BE2C (cell line): Measurements from ENCODE around the gene STAT4.
"Not testable (repeated sequence)": the region's sequence is repeated elsewhere in the genome, so short reads cannot be mapped to it uniquely, and the experiment has no call there.

Source experiments
- DNase-seq: peaks from one replicate; pipeline ENCODE4 v3.0.0-alpha.2; 2020
- H3K27me3 ChIP-seq: fragments of 250-450 bp; sonication (Bioruptor Pico); 2 replicates; pipeline ENCODE4 v1.5.1; 2020; ENCODE audit warnings: mild to moderate bottlenecking
- H3K36me3 ChIP-seq: fragments of 250-450 bp; sonication (Bioruptor Pico); 2 replicates; pipeline ENCODE4 v1.5.1; 2020; ENCODE audit warnings: mild to moderate bottlenecking
- H3K4me1 ChIP-seq: fragments of 250-450 bp; sonication (Bioruptor Pico); 2 replicates; pipeline ENCODE4 v1.5.1; 2020
- H3K4me3 ChIP-seq: 2 replicates; pipeline ENCODE4 v1.5.1; 2011; ENCODE audit warnings: low read depth, low read length
- H3K9me3 ChIP-seq: fragments of 250-450 bp; sonication (Bioruptor Pico); 2 replicates; pipeline ENCODE4 v1.5.1; 2020
- TF ChIP-seq, protein P1 (sequence below): IDR thresholded peaks from 2 replicates; pipeline ENCODE4 v1.5.1; 2012; ENCODE audit warnings: mild to moderate bottlenecking, low read depth, low read length

Gene STAT4

DNA sequence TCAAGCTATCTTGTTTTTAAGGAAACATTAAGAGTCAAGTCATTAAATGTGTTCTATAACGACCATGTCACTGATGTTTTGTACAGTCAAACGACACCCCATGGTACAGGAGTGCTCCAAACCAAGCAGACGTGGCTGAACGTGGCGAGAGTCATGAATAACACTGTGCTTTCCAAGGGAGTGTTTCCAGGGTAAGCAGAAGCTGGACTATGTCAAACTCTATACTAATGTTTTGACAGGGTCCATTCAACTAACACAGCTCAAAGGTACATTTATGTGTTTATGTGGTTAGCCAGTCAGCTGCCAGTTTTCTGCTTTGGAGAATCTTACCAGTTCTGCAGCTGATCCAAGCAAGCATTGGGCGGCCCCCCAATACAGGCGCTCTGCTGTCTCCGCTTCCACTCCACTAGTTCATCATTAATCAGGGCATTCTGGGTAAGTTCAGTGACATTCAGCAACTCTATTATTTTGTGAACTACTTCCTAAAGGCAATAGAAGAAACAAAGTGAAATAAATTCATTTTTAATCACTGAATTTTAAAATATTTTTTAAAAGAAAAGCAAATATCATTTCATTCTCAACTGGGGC lies 153.2 kb downstream of the STAT4 start:
- no peak overlapping the region for H3K4me3 ChIP-seq
- TF ChIP-seq, protein P1, sequence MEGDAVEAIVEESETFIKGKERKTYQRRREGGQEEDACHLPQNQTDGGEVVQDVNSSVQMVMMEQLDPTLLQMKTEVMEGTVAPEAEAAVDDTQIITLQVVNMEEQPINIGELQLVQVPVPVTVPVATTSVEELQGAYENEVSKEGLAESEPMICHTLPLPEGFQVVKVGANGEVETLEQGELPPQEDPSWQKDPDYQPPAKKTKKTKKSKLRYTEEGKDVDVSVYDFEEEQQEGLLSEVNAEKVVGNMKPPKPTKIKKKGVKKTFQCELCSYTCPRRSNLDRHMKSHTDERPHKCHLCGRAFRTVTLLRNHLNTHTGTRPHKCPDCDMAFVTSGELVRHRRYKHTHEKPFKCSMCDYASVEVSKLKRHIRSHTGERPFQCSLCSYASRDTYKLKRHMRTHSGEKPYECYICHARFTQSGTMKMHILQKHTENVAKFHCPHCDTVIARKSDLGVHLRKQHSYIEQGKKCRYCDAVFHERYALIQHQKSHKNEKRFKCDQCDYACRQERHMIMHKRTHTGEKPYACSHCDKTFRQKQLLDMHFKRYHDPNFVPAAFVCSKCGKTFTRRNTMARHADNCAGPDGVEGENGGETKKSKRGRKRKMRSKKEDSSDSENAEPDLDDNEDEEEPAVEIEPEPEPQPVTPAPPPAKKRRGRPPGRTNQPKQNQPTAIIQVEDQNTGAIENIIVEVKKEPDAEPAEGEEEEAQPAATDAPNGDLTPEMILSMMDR, result no peak
- DNase-seq, result no peak
- no peaks in the 10 kb centered on the region for H3K4me1 ChIP-seq
- H3K27me3 ChIP-seq, result no peaks in the 10 kb centered on the region
- H3K36me3 ChIP-seq, result peaks cover 64% of the 10 kb centered on the region
- H3K9me3 ChIP-seq, result no peaks in the 10 kb centered on the region

DNA sequence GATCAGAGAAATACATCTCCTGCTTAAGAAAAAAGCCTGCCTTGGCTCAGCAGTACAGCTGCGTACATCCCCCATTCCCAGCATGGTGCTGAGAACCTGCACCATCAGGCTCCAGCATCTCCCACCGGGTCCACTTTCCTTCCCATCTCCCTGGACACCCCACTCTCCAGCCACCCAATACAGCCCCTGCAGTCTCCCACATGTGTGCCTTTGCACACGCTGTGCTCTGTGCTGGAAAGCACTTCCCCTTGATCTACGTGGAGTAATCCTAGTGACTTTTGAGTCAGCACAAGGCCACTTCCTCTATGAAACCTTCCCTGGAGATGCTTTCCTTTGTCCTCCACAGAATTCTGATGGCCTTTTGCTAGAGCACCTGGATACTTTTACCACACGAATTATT lies 153.8 kb downstream of the STAT4 start:
- H3K27me3 ChIP-seq, result no peaks in the 10 kb centered on the region
- TF ChIP-seq, protein P1, result no peak
- no peaks in the 10 kb centered on the region for H3K4me1 ChIP-seq
- H3K9me3 ChIP-seq, result no peaks in the 10 kb centered on the region
- H3K36me3 ChIP-seq, result peaks cover 62% of the 10 kb centered on the region
- DNase-seq, result no peak
- H3K4me3 ChIP-seq, result no peak overlapping the region

DNA sequence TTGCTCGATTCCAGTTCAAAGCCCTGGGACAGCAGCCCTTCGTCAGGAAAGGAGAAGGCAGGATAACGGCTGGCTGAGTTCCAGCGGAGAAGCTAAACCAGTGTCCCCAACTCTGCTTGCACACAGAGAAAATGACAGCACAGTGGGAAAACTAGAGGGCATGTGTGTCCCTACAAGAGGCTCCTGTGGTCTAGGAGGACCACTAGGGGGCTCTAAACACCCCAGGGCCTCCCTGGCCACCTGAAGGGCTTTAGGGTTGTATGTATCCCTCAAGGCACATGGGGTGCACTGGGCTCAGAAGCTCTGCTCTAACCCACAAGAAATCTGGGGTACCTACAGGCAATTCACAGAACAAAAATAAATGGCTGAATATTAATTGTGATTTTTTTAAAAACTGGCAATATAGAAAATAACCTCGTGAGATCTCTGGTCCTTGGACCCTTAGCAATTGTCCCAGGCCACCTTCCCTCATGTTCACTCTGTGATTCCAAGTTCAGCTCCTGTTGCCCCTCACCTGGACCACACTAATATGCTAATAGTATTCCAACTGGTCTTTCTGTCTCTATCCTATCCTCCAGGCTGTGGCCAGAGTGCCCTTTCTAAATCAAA lies 154.4 kb downstream of the STAT4 start:
- Histone ChIP-seq H3K4me1 (no peaks in the 10 kb centered on the region), H3K4me3 (no peak overlapping the region), H3K36me3 (peaks cover 58% of the 10 kb centered on the region), H3K27me3 (no peaks in the 10 kb centered on the region), H3K9me3 (no peaks in the 10 kb centered on the region)
- DNase-seq, result peak; percentile 66
- TF ChIP-seq, protein P1, result peak; percentile 94

DNA sequence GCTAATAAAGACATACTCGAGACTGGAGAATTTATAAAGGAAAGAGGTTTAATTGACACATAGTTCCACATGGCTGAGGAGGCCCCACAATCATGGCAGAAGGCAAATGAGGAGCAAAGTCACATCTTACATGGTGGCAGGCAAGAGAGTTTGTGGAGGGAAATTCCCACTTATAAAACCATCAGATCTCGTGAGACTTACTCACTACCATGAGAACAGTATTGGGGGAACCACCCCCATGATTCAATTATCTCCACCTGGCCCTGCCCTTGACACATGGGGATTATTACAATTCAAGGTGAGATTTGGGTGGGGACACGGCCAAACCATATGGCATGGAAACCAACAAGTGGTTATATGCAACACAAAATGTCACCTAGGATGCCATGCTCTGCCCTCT lies 155.5 kb downstream of the STAT4 start:
- not testable (repeated sequence) for H3K4me1 ChIP-seq, H3K27me3 ChIP-seq, DNase-seq, H3K4me3 ChIP-seq, H3K9me3 ChIP-seq
- peaks cover 64% of the 10 kb centered on the region for H3K36me3 ChIP-seq

DNA sequence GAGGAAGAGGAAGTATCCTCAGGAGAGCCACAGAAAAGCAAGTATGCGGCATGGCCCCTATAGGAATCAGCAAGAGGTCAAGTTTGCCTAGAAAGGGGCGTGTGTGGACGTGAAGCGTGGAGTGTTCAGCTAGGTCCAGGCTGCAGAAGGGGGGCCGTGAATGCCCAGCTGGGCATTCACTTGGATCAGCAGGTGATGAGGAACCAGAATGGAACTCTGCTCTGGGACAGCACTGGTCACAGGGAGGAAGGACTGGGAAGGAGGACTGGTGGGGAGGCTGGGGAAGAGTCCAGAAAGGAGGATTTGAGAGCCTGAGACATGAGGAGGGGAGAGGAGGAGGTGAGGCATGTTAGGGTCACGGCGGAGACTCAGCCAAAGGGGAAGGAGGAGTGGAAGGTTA lies 156.6 kb downstream of the STAT4 start:
- Histone ChIP-seq H3K36me3 (peaks cover 68% of the 10 kb centered on the region), H3K27me3 (no peaks in the 10 kb centered on the region), H3K9me3 (no peaks in the 10 kb centered on the region), H3K4me3 (no peak overlapping the region), H3K4me1 (no peaks in the 10 kb centered on the region)
- DNase-seq, result no peak
- TF ChIP-seq, protein P1, result no peak

DNA sequence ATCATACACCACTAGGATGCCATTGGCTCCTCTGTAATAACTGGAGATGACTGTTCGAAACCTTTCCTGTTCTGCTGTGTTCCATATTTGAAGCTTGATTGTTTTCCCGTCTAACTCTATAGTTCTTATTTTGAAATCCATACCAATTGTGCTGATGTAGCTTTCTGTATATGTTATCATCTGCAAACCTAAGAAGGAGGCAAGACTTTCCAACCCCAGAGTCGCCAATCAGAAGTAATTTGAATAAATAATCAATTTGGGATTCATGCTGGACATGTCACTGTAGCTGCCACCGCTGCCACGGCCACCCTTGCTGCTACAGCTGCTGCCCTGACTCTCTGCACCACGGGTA lies 157.5 kb downstream of the STAT4 start:
- no peaks in the 10 kb centered on the region for H3K9me3 ChIP-seq
- DNase-seq, result no peak
- TF ChIP-seq, protein P1, result no peak
- H3K4me3 ChIP-seq, result no peak overlapping the region
- no peaks in the 10 kb centered on the region for H3K27me3 ChIP-seq
- peaks cover 68% of the 10 kb centered on the region for H3K36me3 ChIP-seq
- no peaks in the 10 kb centered on the region for H3K4me1 ChIP-seq
